Myocyte (in vitro differentiated cells): ENCODE data around the gene SLX4. TPM values are rescaled to one million over a fixed set of nuclear protein-coding genes. Genes with fewer than 3 reads are reported as not detected.

Experiments used
- DNase-seq: peaks from one replicate; pipeline ENCODE4 v3.0.0-alpha.2; 2012; ENCODE audit warnings: low read depth
- total RNA-seq: library from RNA; depleted of rRNA; stranded (reverse); fragments of >200 nt; gene quantifications from 2 replicates; pipeline ENCODE4 v1.2.3, GENCODE V29; 2014

Gene SLX4
- total RNA-seq, 1 donor from 2014 or later: 3.7 TPM

DNA sequence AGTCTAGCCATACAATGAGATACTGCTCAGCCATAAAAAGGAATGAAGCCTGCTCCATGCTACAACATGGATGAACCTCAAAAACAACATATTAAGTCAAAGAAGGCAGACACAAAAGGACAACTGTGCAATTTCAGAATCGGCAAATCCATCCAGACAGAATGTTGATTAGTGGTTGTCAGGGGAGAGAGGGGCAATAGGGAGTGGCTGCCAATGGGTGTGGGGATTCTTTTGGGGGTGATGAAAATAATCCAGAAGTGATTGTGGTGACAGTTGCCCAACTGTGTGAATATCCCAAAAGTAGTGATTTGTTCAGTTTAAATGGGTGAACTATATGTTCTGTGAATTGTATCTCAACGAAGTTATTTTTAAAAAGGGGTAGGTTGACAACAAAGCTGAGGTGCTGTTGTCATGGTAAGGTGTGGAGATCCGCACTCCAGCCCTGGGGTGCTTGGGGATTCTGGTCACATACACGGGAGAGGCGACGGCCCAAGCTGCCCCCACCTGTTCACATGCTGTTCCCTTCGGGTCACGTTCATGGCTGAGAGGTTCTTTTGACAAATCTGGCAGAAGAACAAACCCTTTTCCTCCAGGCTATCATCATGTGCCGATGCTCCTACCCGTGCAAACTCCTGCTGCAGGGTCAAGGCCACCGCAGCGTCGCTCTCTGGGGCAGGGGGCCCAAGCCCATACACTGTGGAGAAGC is 9.6 kb downstream of the SLX4 start:
- DNase-seq: no peak

DNA sequence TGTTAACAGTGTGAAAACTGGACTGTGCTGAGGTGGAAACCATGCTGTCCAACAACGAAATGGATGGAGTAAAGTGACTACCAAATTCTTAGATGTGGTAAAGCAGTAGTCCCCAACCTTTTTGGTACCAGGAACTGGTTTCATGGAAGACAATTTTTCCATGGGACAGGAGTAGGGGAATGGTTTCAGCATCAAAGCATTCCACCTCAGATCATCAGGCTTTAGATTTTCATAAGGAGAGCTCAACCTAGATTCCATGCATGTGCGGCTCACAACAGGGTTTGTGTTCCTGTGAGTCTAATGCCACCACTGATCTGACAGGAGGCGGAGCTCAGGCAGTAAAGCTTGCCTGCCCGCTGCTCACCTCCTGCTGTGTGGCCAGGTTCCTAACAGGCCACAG is 11.5 kb downstream of the SLX4 start:
- no peak for DNase-seq

- DNase-seq: no peak
Observed at GRCh38 chr16:3599121-3599520, 12.3 kb downstream of the SLX4 start.

DNA sequence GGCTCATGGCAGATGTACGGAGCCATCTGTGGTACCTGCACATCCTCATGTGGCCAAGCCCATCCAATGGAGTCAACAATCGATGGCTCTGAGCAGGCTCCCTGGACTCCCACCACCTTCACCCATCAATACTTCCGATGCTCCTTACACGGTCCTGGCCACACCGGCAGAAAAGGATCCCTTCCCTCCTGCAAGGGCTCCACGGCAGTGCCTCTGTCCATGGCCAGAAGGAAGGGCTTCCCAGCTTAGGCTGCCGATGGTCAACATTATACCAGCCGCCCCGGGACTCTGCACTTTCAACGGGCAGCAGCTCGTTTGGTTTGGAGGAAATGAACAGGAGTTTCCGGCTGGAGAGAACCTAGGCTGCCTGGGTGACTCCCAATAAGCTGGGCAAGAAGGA is 13.2 kb downstream of the SLX4 start:
- no peak for DNase-seq

- DNase-seq: no peak
Observed at GRCh38 chr16:3597676-3598075, 13.7 kb downstream of the SLX4 start.

GRCh38 chr16:3597226-3597625 is 14.2 kb downstream of the SLX4 start:
- no peak for DNase-seq

- no peak for DNase-seq
Observed at GRCh38 chr16:3596101-3596861, 15.1 kb downstream of the SLX4 start.

DNA sequence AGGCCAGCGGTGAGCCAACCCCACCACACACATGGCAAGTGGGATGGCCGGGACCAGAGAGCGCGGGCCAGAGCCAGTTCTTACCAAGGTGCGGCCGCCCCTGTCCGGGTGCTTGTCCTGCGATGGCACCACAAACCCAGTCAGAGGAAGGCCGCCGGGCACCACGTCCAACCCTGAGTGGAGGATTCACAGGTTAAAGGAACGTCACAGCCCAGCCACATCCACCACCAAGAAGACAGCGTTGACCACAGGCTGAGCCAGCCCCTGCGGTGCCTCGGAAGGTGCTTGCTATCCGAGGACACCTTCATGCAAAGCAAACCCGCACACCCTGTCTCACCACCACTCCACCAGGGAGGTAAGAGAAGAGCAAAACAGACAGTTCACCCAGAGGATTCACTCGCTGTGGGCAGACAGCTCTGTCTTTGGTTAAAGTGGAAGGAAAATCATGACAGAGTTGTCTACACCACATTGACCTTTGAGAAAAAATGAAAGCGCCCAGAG is 15.8 kb downstream of the SLX4 start:
- DNase-seq: no peak

- no peak for DNase-seq
Observed at GRCh38 chr16:3595110-3595486, 16.3 kb downstream of the SLX4 start.

- no peak for DNase-seq
Observed at GRCh38 chr16:3594316-3595109, 16.9 kb downstream of the SLX4 start.

DNA sequence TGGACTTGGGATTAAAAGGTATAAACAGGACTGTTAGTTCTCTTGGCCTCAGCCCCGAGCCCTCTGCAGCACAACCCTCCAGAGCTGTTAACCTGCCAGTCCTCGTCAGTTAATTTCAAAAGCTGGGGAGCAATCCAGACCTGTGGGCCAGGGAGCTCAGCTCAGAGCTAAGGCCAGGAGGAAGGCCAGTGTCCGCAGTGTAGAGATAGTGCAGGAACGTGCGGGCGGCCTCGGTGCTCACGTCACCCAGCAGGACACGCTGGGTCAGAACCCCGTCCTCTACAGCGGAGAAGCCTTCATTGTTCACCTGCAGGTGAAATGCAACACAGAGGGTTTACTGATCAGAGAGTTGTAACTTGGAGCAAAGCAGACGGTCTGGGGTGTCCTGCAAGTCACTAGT is 18.8 kb downstream of the SLX4 start:
- DNase-seq: no peak

DNA sequence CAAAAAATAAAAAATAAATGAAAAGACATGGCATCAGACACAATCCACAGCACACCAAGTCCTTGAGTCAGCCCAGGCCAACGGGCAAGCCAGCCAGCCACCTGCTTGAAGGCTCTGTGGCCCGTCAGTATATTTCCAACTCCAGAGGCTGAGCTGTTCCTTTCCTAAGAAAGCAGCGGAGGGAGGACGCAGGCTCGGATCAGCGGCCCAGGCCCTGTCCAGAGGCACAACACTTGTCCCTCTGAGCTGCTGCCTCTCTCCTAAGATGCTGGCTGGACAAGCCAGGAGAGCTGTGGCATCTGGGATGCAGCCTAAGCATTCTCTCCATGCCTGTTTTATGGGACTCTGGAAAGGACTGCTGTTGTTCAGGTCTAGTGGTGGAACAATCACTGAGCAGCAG is 19.4 kb downstream of the SLX4 start:
- no peak for DNase-seq

DNA sequence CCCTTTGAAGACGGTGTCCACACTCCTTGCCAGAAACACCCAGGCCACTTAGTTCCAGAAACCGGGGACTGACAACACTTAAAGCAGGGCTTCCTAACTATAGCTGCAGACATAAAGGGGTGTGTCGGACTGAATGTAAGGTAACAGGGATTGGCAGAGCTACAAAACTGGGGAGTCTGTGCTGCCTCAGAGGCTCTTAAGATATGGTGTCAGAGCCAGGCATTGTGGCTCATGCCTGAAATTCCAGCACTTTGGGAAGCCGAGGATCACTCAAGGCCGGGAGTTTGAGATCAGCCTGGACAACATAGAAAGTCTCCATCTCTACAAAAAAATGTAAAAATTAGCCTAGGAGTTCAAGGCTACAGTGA is 20.0 kb downstream of the SLX4 start:
- no peak for DNase-seq

GRCh38 chr16:3590736-3591435 is 20.5 kb downstream of the SLX4 start:
- no peak for DNase-seq

DNA sequence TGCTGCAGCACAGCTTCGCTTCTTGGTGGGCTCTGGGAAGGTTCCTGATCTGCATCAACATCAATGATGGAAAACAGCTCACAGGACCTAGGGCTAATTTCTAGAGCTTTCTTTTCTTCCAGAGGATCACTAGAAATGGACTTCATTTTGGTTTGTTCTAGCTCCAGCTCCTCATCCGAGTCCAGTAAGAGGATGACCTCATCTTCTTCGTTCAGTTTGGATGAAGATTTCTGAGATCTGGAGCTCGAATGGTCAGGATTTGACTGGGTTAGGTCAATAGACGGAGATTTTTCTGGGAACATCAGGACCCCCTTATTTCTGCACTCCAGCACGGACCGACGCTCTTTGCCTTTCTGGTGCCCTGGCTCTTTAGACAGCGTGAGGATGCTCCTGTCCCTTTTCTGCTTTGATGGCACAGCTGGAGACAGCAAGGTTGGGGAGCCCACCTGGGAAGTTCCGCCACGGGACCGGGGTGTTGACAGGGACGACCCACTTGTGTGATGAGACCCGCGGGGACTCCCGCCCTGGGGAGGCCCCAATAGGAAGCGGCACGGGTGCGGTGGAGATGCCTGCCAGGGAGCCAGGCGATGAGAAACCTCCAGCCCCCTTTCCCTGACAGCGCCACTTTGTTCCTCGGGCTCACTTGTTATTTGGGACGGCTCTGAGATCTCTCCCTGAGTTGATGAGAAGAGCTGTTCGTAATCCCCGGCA is 21.3 kb downstream of the SLX4 start:
- no peak for DNase-seq

DNA sequence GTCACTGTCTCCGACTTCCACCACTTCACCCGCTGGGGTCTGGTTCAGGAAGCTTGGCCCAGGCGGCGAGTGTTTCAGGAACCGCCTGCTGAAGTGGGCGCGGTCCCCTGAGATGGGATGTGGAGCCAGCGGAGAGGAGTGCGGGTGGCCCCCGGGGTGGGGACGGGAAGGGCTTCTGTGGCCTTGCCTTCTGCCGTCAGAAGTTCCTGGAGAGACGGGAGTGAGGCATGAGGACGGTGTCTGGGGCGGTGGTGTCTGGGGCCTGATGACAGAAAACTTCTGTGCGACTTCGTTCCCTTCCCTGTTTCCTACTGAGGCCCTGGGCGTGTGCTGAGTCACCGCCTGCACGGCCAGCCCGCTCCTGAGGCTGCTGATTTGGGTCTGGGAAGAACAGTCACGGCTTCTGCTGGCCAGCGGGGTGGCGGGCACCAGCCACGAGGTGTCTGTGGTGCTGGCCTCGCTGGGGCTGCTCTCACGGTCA is 21.9 kb downstream of the SLX4 start:
- DNase-seq: no peak

DNA sequence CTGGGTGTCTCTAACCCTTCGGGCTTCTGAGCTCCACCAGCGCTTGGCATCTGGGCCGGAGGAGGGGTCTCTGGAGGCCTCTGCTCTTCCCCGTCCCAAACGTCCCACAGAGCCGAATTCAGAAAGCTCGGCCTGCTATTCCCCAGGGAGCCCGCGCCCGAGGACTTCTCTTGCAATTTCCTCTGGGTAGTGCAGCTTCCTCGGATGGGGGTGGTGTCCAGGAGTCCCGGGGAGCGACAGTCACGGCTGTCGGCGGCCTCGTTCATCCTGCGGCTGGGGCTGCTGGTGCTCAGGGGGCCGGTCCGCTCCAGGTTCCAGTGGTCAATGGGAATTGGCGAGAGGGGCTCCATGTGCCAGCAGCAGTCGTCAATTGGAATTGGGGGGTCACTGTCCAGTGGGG is 22.4 kb downstream of the SLX4 start:
- DNase-seq: no peak

- DNase-seq: no peak
Observed at GRCh38 chr16:3587547-3588110, 23.8 kb downstream of the SLX4 start.

DNA sequence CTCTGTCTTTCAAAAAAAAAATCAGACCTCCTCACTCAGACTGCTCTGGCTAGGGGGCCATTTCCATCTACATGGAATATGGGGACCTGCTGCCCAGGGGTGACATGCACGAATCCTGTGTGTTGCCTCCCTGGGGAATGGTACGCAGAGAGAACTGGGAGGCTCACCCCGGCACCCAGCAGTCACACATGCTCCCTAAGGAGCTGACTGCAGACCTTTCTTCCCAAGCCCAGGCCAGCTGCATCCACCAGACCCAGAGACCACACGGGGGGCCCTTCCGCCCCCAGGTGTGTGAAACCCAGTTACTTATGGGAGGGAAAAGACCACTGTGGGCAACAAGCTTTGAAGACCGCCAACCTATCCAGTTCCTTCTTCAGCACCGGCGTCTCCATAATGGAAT is 27.0 kb downstream of the SLX4 start:
- DNase-seq: no peak

DNA sequence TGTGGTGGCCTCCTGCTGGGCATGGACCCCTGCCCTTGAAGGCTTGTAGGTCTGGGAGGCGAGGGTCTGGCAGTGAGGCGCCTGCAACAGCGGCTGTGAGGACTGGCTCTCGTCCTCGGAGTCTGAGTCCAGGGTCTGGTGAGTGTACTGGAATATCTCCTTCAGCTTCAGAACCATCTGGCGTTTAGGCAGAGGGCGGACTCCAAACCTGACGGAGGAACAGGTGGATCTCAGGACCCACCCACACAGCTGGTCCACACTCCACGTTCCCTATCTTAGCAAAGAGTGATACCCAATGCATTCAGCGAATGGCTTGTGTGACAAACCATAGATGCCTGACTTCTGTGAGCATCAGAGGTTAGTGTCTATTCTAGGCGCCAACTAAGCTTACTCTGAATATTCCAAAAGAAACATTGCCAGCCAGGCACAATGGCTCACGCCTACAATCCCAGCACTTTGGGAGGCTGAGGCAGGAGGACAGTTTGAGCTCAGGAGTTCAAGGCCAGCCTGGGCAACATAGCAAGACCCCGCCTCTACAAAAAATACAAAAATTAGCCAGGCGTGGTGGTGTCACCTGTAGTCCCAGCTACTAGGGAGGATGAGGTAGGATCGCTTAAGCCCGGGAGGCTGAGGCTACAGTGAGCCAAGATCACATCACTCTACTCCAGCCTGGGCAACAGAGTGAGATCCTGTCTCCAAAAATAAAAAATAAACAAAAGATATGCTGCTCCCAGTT is 27.9 kb downstream of the SLX4 start:
- DNase-seq: no peak
